Vagina (tissue), 2 donors: Measurements from ENCODE around the gene SNURF.
"Not testable (repeated sequence)": the region's sequence is repeated elsewhere in the genome, so short reads cannot be mapped to it uniquely, and the experiment has no call there.

Experiments used
- CTCF ChIP-seq, 3 experiments: fragments of 450-650 bp in 2 of 3; fragments of 200-600 bp in 1 of 3; sonication (generic) in 1 of 3; IDR thresholded peaks; one replicate each; pipeline ENCODE4 v1.5.1; 2017 to 2019; ENCODE audit warnings: antibody characterized with exemption in 3 of 3, mild to moderate bottlenecking in 2 of 3, moderate library complexity in 2 of 3
- POLR2A ChIP-seq, 2 donors: fragments of 450-650 bp; IDR thresholded peaks; one replicate each; pipeline ENCODE4 v1.6.1; 2017; ENCODE audit warnings: antibody characterized with exemption in 2 of 2, mild to moderate bottlenecking in 2 of 2, moderate library complexity in 2 of 2

GRCh38 chr15:24922781-24923180, 32.0 kb upstream of the SNURF start:
- not testable (repeated sequence) for TF ChIP-seq CTCF, POLR2A (IDR thresholded peaks at IDR 0.05)
